HCT116 (cell line): ENCODE data around the gene HOXB1. TPM values are rescaled to one million over a fixed set of nuclear protein-coding genes. Genes with fewer than 3 reads are reported as not detected.

Experiments
- ATAC-seq: fragments of 200-7000 bp; cut with Tn5 transposase; 2 replicates; pipeline ENCODE4 v1.9.1; 2020; ENCODE audit warnings: mild to moderate bottlenecking, moderate library complexity
- BruUV-seq: library from RNA; stranded (reverse); fragments of 400-500 nt; replicated peaks from 2 replicates; lab custom pipeline; 2021; lab: Mats Ljungman, UMichigan
- CTCF ChIA-PET: fragments of 300-600 bp; sonication (Branson Sonifier 250); formaldehyde crosslinking; loops from one replicate; lab custom pipeline; 2021; ENCODE audit warnings: antibody characterized with exemption; lab: Charles Lee
- POLR2A ChIA-PET: fragments of 300-600, 350-600 bp; sonication (Branson Sonifier 250); formaldehyde crosslinking; loops from one replicate; lab custom pipeline; 2021; ENCODE audit warnings: antibody characterized with exemption; lab: Charles Lee
- RAD21 ChIA-PET, 2 experiments: fragments of 300-600 bp; sonication (Branson Sonifier 250); formaldehyde crosslinking; loops; one replicate each; lab custom pipeline; 2023; ENCODE audit warnings: low total read pairs in 2 of 2; ENCODE audit not compliant: uncharacterized antibody in 2 of 2, unreplicated experiment in 2 of 2, low non-redundant PET in 1 of 2; lab: Charles Lee
- DNase-seq: peaks from one replicate; pipeline ENCODE4 v3.0.0-alpha.2; 2010; ENCODE audit warnings: low read depth, low spot score
- H2AFZ ChIP-seq: fragments of 200-600 bp; shearing (Covaris generic), sonication (generic); 2 replicates; pipeline ENCODE4 v1.6.1; 2017; ENCODE audit warnings: low read depth, mixed run types, mixed read lengths, antibody characterized with exemption, low read length; ENCODE audit not compliant: poor library complexity, severe bottlenecking
- H3K27ac ChIP-seq: 2 replicates; pipeline ENCODE4 v1.5.1; 2012; ENCODE audit warnings: low read depth, low read length
- H3K27me3 ChIP-seq: fragments of 200-600 bp; sonication (generic); 2 replicates; pipeline ENCODE4 v1.6.1; 2016; ENCODE audit warnings: mixed run types, low read length, mixed read lengths; ENCODE audit not compliant: insufficient read depth
- H3K36me3 ChIP-seq, 2 experiments: fragments of 200-500 bp in 1 of 2; fragments of 200-600 bp in 1 of 2; sonication (Bioruptor generic) in 1 of 2; sonication (generic) in 1 of 2; 2 replicates each; pipeline versions ENCODE4 v1.5.1 to v1.6.1; 2014 to 2016; ENCODE audit warnings: low read length in 2 of 2, inconsistent platforms in 1 of 2, mixed read lengths in 1 of 2, mixed run types in 1 of 2; ENCODE audit not compliant: insufficient read depth in 2 of 2, control insufficient read depth in 1 of 2
- H3K4me1 ChIP-seq, 2 experiments: fragments of 200-600 bp in 1 of 2; sonication (generic) in 1 of 2; 2 replicates each; pipeline versions ENCODE4 v1.5.1 to v1.6.1; 2012 to 2017; ENCODE audit warnings: low read length in 2 of 2, inconsistent platforms in 1 of 2, mild to moderate bottlenecking in 1 of 2, mixed read lengths in 1 of 2, mixed run types in 1 of 2, moderate library complexity in 1 of 2; ENCODE audit not compliant: insufficient read depth in 2 of 2, control insufficient read depth in 1 of 2
- H3K4me2 ChIP-seq: fragments of 200-600 bp; sonication (generic); 2 replicates; pipeline ENCODE4 v1.6.1; 2017; ENCODE audit warnings: mixed run types, low read length, mixed read lengths
- H3K4me3 ChIP-seq, 2 experiments: fragments of 200-600 bp in 1 of 2; sonication (generic) in 1 of 2; replicated peaks in 1 of 2; 2 replicates each; pipeline ENCODE4 v1.5.1; 2011 to 2016; ENCODE audit warnings: low read length in 2 of 2, control low read depth in 1 of 2, low read depth in 1 of 2, mild to moderate bottlenecking in 1 of 2, mixed read lengths in 1 of 2, mixed run types in 1 of 2
- H3K79me2 ChIP-seq: fragments of 200-600 bp; sonication (generic); 2 replicates; pipeline ENCODE4 v1.6.1; 2017; ENCODE audit warnings: mild to moderate bottlenecking, mixed run types, low read length, moderate library complexity, mixed read lengths; ENCODE audit not compliant: insufficient read depth
- H3K9ac ChIP-seq: fragments of 200-600 bp; sonication (generic); 2 replicates; pipeline ENCODE4 v1.6.1; 2016; ENCODE audit warnings: low read length, mixed read lengths
- H3K9me2 ChIP-seq: fragments of 200-600 bp; sonication (generic), shearing (Covaris generic); 2 replicates; pipeline ENCODE4 v1.6.1; 2017; ENCODE audit warnings: mixed run types, mild to moderate bottlenecking, moderate library complexity; ENCODE audit not compliant: insufficient read depth
- H3K9me3 ChIP-seq, 2 experiments: fragments of 200-500 bp in 1 of 2; fragments of 200-600 bp in 1 of 2; sonication (Bioruptor generic) in 1 of 2; sonication (generic) in 1 of 2; 2 replicates each; pipeline ENCODE4 v1.6.1; 2014 to 2017; ENCODE audit warnings: low read length in 2 of 2, mixed read lengths in 2 of 2, inconsistent platforms in 1 of 2, low read depth in 1 of 2, mild to moderate bottlenecking in 1 of 2, mixed run types in 1 of 2, moderate library complexity in 1 of 2; ENCODE audit not compliant: control insufficient read depth in 1 of 2, insufficient read depth in 1 of 2
- H4K20me1 ChIP-seq: fragments of 200-600 bp; sonication (generic), shearing (Covaris generic); 2 replicates; pipeline ENCODE4 v1.6.1; 2017; ENCODE audit warnings: mixed run types, mild to moderate bottlenecking, moderate library complexity; ENCODE audit not compliant: insufficient read depth
- CBX3 ChIP-seq: IDR thresholded peaks from 2 replicates; pipeline ENCODE4 v1.6.1; 2012; ENCODE audit warnings: low read depth
- CEBPB ChIP-seq: IDR thresholded peaks from 2 replicates; pipeline ENCODE4 v1.6.1; 2012; ENCODE audit warnings: low read depth
- EGR1 ChIP-seq: IDR thresholded peaks from 2 replicates; pipeline ENCODE4 v1.6.1; 2012; ENCODE audit warnings: low read depth
- FOSL1 ChIP-seq: IDR thresholded peaks from 2 replicates; pipeline ENCODE4 v1.6.1; 2012; ENCODE audit warnings: low read depth
- JUND ChIP-seq: IDR thresholded peaks from 2 replicates; pipeline ENCODE4 v1.6.1; 2012
- POLR2A ChIP-seq: IDR thresholded peaks from 2 replicates; pipeline ENCODE4 v1.7.0; 2011; ENCODE audit warnings: borderline replicate concordance; ENCODE audit not compliant: insufficient read depth, insufficient read length; ENCODE audit errors: extremely low read depth
- POLR2AphosphoS5 ChIP-seq: IDR thresholded peaks from 2 replicates; pipeline ENCODE4 v1.6.1; 2011; ENCODE audit warnings: mild to moderate bottlenecking, low read depth, low read length, moderate library complexity
- RAD21 ChIP-seq: IDR thresholded peaks from 2 replicates; pipeline ENCODE4 v1.6.1; 2012; ENCODE audit warnings: low read depth, mild to moderate bottlenecking
- SIN3A ChIP-seq: IDR thresholded peaks from 2 replicates; pipeline ENCODE4 v1.6.1; 2012; ENCODE audit warnings: low read depth
- SP1 ChIP-seq: IDR thresholded peaks from 2 replicates; pipeline ENCODE4 v1.6.1; 2012; ENCODE audit warnings: low read depth
- TCF7L2 ChIP-seq: IDR thresholded peaks from 2 replicates; pipeline ENCODE4 v1.7.0; 2011; ENCODE audit warnings: borderline replicate concordance, inconsistent platforms; ENCODE audit not compliant: insufficient read depth, insufficient read length; ENCODE audit errors: extremely low read depth
- YY1 ChIP-seq: IDR thresholded peaks from 2 replicates; pipeline ENCODE4 v1.6.1; 2011; ENCODE audit warnings: low read length, low read depth, moderate library complexity, mild to moderate bottlenecking; ENCODE audit not compliant: insufficient replicate concordance; ENCODE audit errors: extremely low read depth
- ZFX ChIP-seq: fragments of 450-650 bp; IDR thresholded peaks from 2 replicates; pipeline ENCODE4 v1.6.1; 2017
- ZNF274 ChIP-seq: fragments of 200-500 bp; sonication (Bioruptor generic); IDR thresholded peaks from 2 replicates; pipeline ENCODE4 v1.6.1; 2014; ENCODE audit warnings: mild to moderate bottlenecking, low read depth, low read length, inconsistent platforms
- intact Hi-C: fragments of 100-400 bp; cut with micrococcal nuclease; formaldehyde crosslinking; loops from 2 replicates; pipeline ENCODE4 v1.10.0; 2022
- total RNA-seq: library from RNA; stranded (reverse); gene quantifications from one replicate; pipeline ENCODE4 v1.2.1, GENCODE V29; 2021; ENCODE audit not compliant: unreplicated experiment
- TF ChIP-seq, protein P1 (sequence below): IDR thresholded peaks from 2 replicates; pipeline ENCODE4 v1.6.1; 2012
- TF ChIP-seq, protein P2 (sequence below): IDR thresholded peaks from 2 replicates; pipeline ENCODE4 v1.6.1; 2011; ENCODE audit warnings: mild to moderate bottlenecking, low read length, moderate library complexity; ENCODE audit not compliant: insufficient replicate concordance; ENCODE audit errors: extremely low read depth
- TF ChIP-seq, protein P3 (sequence below): IDR thresholded peaks from 2 replicates; pipeline ENCODE4 v1.6.1; 2012; ENCODE audit warnings: low read depth

Gene HOXB1
- total RNA-seq, 1 experiment from 2014 or later: not detected

DNA sequence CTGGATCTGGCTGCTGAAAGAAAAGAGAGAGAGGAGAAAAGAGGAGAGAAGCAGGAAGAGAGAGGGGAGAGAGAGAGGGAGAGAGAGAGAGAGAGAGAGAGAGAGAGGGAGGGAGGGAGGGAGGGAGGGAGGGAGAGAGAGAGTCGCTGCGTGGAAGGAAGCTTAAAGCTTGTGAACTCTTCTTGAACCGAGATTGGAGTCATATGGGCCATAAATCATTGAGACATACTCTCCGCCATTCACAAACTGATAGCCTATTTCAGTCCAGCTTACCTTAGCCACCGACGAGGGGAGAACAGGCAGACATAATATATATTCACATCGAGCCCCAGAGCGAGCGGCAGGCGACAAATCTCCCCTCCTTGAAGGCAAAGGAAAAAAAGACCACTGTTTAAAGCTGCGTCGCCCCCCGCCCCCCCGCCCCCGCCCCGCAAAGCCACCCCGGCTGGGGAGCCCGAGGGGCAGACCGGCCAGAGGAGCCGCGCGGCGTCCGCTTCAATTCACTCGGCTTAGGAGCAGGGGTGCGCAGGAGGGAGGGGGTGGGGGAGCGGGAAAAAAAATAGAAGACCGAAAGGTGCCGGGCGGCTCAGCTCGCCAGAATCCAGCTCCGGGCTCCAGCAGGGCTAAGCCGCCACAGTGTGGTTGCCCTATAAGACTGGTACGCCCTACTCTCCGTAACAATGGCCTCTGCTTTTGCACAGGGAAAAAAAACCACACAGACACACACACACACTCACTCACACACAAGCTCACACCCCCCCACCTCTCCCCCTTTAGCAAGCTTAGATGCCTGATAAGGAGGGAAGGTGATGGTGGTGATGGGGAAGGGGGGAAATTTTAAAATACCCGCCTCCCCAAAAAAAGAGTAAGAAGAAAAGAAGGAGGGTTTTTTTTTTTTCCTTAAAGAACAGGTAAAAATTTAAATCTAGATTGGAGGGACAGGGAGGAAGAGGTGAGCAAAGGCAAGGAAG lies 24.7 kb upstream of the HOXB1 start:
- no peaks in the 10 kb centered on the region for H3K79me2 ChIP-seq
- H3K9me2 ChIP-seq: no peaks in the 10 kb centered on the region
- ChIA-PET RAD21 (no interaction called here), CTCF (interaction anchor here (0.7 kb wide), 1 partner anchor 147 kb away, joined by 3 read pairs; no protein-coding TSS in a partner anchor), POLR2A (interaction anchor here (0.6 kb wide), 1 partner anchor 137 kb away, joined by 4 read pairs; no protein-coding TSS in a partner anchor)
- peaks cover 0 to 4% of the 10 kb centered on the region in 2 experiments; a peak in 1 of 4 replicates for H3K4me1 ChIP-seq
- BruUV-seq: no TSS peak
- TF ChIP-seq SIN3A (no peak), EGR1 (no peak), ZFX (no peak), POLR2AphosphoS5 (no peak), TCF7L2 (no peak), ZNF274 (no peak), SP1 (no peak), YY1 (no peak), CBX3 (no peak), RAD21 (no peak), CEBPB (no peak), FOSL1 (no peak), JUND (no peak), POLR2A (no peak)
- TF ChIP-seq, protein P1, sequence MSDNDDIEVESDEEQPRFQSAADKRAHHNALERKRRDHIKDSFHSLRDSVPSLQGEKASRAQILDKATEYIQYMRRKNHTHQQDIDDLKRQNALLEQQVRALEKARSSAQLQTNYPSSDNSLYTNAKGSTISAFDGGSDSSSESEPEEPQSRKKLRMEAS: no peak
- TF ChIP-seq, protein P2, sequence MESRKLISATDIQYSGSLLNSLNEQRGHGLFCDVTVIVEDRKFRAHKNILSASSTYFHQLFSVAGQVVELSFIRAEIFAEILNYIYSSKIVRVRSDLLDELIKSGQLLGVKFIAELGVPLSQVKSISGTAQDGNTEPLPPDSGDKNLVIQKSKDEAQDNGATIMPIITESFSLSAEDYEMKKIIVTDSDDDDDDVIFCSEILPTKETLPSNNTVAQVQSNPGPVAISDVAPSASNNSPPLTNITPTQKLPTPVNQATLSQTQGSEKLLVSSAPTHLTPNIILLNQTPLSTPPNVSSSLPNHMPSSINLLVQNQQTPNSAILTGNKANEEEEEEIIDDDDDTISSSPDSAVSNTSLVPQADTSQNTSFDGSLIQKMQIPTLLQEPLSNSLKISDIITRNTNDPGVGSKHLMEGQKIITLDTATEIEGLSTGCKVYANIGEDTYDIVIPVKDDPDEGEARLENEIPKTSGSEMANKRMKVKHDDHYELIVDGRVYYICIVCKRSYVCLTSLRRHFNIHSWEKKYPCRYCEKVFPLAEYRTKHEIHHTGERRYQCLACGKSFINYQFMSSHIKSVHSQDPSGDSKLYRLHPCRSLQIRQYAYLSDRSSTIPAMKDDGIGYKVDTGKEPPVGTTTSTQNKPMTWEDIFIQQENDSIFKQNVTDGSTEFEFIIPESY: no peak
- TF ChIP-seq, protein P3, sequence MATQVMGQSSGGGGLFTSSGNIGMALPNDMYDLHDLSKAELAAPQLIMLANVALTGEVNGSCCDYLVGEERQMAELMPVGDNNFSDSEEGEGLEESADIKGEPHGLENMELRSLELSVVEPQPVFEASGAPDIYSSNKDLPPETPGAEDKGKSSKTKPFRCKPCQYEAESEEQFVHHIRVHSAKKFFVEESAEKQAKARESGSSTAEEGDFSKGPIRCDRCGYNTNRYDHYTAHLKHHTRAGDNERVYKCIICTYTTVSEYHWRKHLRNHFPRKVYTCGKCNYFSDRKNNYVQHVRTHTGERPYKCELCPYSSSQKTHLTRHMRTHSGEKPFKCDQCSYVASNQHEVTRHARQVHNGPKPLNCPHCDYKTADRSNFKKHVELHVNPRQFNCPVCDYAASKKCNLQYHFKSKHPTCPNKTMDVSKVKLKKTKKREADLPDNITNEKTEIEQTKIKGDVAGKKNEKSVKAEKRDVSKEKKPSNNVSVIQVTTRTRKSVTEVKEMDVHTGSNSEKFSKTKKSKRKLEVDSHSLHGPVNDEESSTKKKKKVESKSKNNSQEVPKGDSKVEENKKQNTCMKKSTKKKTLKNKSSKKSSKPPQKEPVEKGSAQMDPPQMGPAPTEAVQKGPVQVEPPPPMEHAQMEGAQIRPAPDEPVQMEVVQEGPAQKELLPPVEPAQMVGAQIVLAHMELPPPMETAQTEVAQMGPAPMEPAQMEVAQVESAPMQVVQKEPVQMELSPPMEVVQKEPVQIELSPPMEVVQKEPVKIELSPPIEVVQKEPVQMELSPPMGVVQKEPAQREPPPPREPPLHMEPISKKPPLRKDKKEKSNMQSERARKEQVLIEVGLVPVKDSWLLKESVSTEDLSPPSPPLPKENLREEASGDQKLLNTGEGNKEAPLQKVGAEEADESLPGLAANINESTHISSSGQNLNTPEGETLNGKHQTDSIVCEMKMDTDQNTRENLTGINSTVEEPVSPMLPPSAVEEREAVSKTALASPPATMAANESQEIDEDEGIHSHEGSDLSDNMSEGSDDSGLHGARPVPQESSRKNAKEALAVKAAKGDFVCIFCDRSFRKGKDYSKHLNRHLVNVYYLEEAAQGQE: no peak
- DNase-seq (no peak), ATAC-seq (no peak)
- no peak overlapping the region for H3K27ac ChIP-seq
- no peak overlapping the region for H3K4me3 ChIP-seq
- intact Hi-C loops: no loop called here
- H3K9ac ChIP-seq: no peak overlapping the region
- no peaks in the 10 kb centered on the region for H3K9me3 ChIP-seq
- no peak overlapping the region for H2AFZ ChIP-seq
- H3K27me3 ChIP-seq: no peaks in the 10 kb centered on the region
- no peak overlapping the region for H3K4me2 ChIP-seq
- H4K20me1 ChIP-seq: no peaks in the 10 kb centered on the region
- H3K36me3 ChIP-seq: no peaks in the 10 kb centered on the region
